Stimulated activated naive CD8-positive, alpha-beta T cell treated with anti-CD3 and anti-CD28 coated beads, Interleukin-15, amount 100 ng/mL, for 72 hours (primary cell): ENCODE data around the gene RUBCN.
"Not testable (repeated sequence)": the region's sequence is repeated elsewhere in the genome, so short reads cannot be mapped to it uniquely, and the experiment has no call there.

Experiments used
- ATAC-seq: fragments of 150-1000 bp; cut with Tn5 transposase; 2 replicates; pipeline ENCODE4 v1.10.0; 2021; ENCODE audit warnings: mild to moderate bottlenecking, moderate library complexity
- DNase-seq, 2 donors: peaks; one replicate each; pipeline ENCODE4 v3.0.0; 2021 to 2022
- H3K27ac Mint-ChIP-seq, 2 donors: one replicate each; pipeline ENCODE4 v1.8.0; 2022; ENCODE audit warnings: mild to moderate bottlenecking in 2 of 2, mixed read lengths in 2 of 2, moderate library complexity in 2 of 2
- H3K27me3 Mint-ChIP-seq: one replicate; pipeline ENCODE4 v1.8.0; 2022; ENCODE audit warnings: mixed read lengths
- H3K4me1 Mint-ChIP-seq: one replicate; pipeline ENCODE4 v1.8.0; 2022; ENCODE audit warnings: mild to moderate bottlenecking, mixed read lengths
- H3K4me3 Mint-ChIP-seq, 2 donors: one replicate each; pipeline ENCODE4 v1.8.0; 2022; ENCODE audit warnings: mild to moderate bottlenecking in 2 of 2, mixed read lengths in 2 of 2, moderate library complexity in 1 of 2
- H3K9me3 Mint-ChIP-seq, 2 donors: one replicate each; pipeline ENCODE4 v1.8.0; 2022; ENCODE audit warnings: mixed read lengths in 2 of 2

Gene RUBCN

DNA sequence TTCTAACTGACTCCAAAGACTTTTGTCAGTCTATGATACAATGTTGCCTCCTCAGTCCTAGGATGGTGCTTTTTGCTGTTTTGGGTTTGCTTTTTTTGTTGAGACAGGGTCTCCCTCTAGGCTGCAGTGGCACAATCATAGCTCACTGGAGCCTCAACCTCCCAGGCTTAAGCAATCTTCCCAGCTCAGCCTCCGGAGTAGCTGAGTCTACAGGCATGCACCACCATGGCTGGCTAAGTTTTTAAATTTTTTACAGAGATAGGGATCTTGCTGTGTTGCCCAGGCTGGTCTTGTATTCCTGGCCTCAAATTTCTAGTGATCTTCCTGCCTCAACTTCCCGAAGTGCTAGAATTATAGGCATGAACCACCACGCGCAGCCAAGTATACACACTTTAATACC lies 22.5 kb downstream of the RUBCN start:
- no peak overlapping the region for H3K4me3 Mint-ChIP-seq
- H3K27ac Mint-ChIP-seq: no peak overlapping the region
- no peak for ATAC-seq
- H3K4me1 Mint-ChIP-seq: peaks cover 42% of the 10 kb centered on the region
- no peaks in the 10 kb centered on the region for H3K9me3 Mint-ChIP-seq
- no peak for DNase-seq
- no peaks in the 10 kb centered on the region for H3K27me3 Mint-ChIP-seq

DNA sequence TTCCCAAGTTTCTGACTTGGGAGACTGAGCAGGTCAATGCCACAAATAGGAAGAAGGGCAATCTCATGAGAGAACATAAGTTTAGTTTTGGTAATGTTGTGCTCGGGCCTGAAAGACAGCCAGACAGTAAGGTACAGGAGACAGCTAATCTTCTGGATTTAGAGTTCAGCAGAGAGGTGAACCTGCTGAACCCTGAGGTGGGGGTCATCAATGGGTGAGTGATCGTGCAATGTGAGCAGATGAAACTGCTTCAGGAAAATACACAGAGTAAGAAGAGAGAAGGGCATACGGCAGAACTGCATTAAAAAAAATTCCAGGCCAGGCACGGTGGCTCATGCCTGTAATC lies 23.3 kb downstream of the RUBCN start:
- Mint-ChIP-seq H3K27me3 (no peaks in the 10 kb centered on the region), H3K27ac (peak overlapping the region; percentile 79 to 92), H3K4me1 (peaks cover 42% of the 10 kb centered on the region), H3K4me3 (no peak overlapping the region), H3K9me3 (no peaks in the 10 kb centered on the region)
- ATAC-seq (no peak), DNase-seq (no peak)

DNA sequence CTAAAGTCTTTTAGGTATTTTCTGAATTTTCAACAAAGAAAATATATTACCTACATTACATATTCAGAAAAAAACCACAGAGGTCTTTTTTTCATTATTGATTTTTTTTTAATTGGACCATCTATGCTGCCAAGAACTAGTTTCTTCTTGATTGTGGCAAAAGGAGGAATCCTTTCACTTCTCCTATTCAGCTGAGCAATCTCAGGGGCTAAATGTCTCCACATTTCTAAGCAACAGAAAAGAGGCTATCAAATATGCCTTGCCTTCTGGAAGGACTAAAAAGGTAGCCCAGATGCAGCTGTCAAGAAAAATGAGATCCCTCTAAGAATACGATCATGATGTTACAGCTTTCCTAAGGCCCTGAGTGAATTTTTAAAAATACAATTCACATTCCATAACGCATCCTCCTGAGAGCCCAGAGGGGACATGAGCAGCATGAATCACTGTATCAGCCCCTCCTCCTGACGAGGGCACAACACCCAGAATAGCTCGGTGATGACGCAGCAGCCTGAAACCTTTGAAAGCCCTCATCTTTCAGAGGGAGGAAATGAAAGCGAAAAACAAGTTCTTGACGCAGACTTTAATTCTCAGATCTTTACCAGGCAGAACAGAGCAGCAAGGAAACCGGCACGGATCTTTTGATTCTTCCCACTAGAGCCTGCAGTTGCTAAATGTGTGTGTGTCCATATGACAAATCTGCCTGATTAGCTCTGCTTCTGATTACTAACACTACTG lies 24.6 kb downstream of the RUBCN start:
- H3K27me3 Mint-ChIP-seq: no peaks in the 10 kb centered on the region
- no peaks in the 10 kb centered on the region for H3K9me3 Mint-ChIP-seq
- H3K4me3 Mint-ChIP-seq: peak overlapping the region; percentile 68 to 74
- peak overlapping the region; percentile 86 to 89 for H3K27ac Mint-ChIP-seq
- ATAC-seq: peak; percentile 99
- DNase-seq: peak; percentile 71 to 85
- H3K4me1 Mint-ChIP-seq: peaks cover 42% of the 10 kb centered on the region

GRCh38 chr3:197710965-197711364 lies 25.7 kb downstream of the RUBCN start:
- not testable (repeated sequence) for ATAC-seq, H3K27me3 Mint-ChIP-seq, H3K27ac Mint-ChIP-seq

DNA sequence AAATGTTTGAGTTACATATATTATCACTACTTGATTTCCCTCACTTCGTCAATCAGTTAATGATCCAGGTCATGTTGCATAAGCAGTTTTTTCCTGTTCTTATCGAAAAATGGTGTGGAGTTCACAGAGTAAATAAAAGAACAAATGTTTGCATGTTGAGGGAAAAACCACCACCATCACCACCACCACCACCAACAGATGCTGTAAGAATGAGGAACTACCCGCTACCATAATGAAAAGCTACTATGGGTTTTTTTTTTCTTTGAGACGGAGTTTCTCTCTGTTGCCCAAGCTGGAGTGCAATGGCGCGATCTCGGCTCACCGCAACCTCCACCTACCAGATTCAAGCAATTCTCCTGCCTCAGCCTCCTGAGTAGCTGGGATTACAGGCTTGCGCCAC lies 27.6 kb downstream of the RUBCN start:
- H3K4me1 Mint-ChIP-seq: peaks cover 32% of the 10 kb centered on the region
- no peak overlapping the region for H3K27ac Mint-ChIP-seq

More at GRCh38 chr3:197710965-197711364, 25.7 kb downstream of the RUBCN start:
- peaks cover 36% of the 10 kb centered on the region for H3K4me1 Mint-ChIP-seq
- DNase-seq, H3K9me3 Mint-ChIP-seq, H3K4me3 Mint-ChIP-seq: not testable (repeated sequence)

GRCh38 chr3:197706658-197707057 lies 30.0 kb downstream of the RUBCN start:
- peak overlapping the region; percentile 52 to 54 for H3K27ac Mint-ChIP-seq

More for the DNA sequence above, 27.6 kb downstream of the RUBCN start:
- Mint-ChIP-seq H3K9me3 (no peaks in the 10 kb centered on the region), H3K4me3 (no peak overlapping the region), H3K27me3 (no peaks in the 10 kb centered on the region)
- DNase-seq (no peak), ATAC-seq (no peak)

GRCh38 chr3:197701841-197702240 lies 34.9 kb downstream of the RUBCN start:
- no peak overlapping the region for H3K27ac Mint-ChIP-seq
- no peaks in the 10 kb centered on the region for H3K9me3 Mint-ChIP-seq
- no peak overlapping the region for H3K4me3 Mint-ChIP-seq
- no peaks in the 10 kb centered on the region for H3K27me3 Mint-ChIP-seq
- ATAC-seq: no peak
- no peak for DNase-seq
- no peaks in the 10 kb centered on the region for H3K4me1 Mint-ChIP-seq

More at GRCh38 chr3:197706658-197707057, 30.0 kb downstream of the RUBCN start:
- peaks cover 7% of the 10 kb centered on the region for H3K4me1 Mint-ChIP-seq
- ATAC-seq (no peak), DNase-seq (no peak)
- no peaks in the 10 kb centered on the region for H3K27me3 Mint-ChIP-seq
- H3K9me3 Mint-ChIP-seq: no peaks in the 10 kb centered on the region
- H3K4me3 Mint-ChIP-seq: peak overlapping the region in 1 of 2 donors; percentile 31

- ATAC-seq (no peak), DNase-seq (no peak)
- Mint-ChIP-seq H3K9me3 (no peaks in the 10 kb centered on the region), H3K4me3 (no peak overlapping the region), H3K4me1 (no peaks in the 10 kb centered on the region), H3K27me3 (no peaks in the 10 kb centered on the region), H3K27ac (no peak overlapping the region)
Measured at GRCh38 chr3:197700095-197700494, 36.6 kb downstream of the RUBCN start.

DNA sequence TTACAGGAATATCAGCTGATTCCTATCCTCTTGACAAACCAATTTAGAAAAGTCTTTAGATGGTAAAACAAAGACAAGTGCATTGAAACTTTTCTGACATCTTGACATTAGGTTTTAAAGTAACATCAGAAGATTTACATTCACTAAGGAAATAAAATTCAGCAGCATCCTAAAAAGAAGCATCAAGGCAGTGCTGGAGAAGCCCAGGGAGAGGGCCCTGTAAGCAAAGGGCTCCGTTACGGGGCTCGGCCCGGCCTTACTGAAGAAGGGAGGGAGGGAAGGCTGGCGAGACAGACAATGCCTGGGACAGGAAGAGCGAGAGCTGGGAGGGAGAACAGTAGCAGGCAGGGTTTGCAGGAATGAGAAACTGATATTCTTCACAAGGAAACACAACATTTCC lies 39.3 kb downstream of the RUBCN start:
- ATAC-seq (no peak), DNase-seq (no peak)
- Mint-ChIP-seq H3K4me3 (no peak overlapping the region), H3K4me1 (no peaks in the 10 kb centered on the region), H3K27ac (no peak overlapping the region), H3K9me3 (no peaks in the 10 kb centered on the region), H3K27me3 (no peaks in the 10 kb centered on the region)

- Mint-ChIP-seq H3K27ac (peak overlapping the region in 1 of 2 donors; percentile 62), H3K4me1 (no peaks in the 10 kb centered on the region), H3K4me3 (no peak overlapping the region), H3K9me3 (no peaks in the 10 kb centered on the region), H3K27me3 (no peaks in the 10 kb centered on the region)
- no peak for ATAC-seq
- DNase-seq: no peak
Measured at GRCh38 chr3:197694251-197694650, 42.5 kb downstream of the RUBCN start.

DNA sequence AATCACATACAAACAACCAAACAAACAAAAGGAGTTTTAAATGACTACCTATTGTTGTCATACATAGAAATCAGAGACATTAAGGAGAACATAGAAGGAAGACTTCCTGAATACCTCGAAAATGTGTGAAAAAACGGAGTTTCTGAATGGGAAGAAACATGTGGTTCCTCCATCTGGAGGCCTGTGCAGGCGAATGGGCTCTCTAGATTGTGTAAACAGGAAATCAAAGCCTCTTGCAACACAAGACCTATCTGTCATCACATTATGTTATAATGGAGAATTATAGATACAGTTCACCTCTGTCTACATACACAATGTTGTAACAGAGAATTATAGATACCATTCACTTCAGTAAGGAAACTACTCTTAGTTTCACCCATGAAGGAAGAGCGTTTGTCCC lies 44.1 kb downstream of the RUBCN start:
- ATAC-seq (no peak), DNase-seq (no peak)
- Mint-ChIP-seq H3K27me3 (no peaks in the 10 kb centered on the region), H3K4me3 (no peak overlapping the region), H3K27ac (peak overlapping the region in 1 of 2 donors; percentile 5), H3K9me3 (no peaks in the 10 kb centered on the region), H3K4me1 (no peaks in the 10 kb centered on the region)

- H3K27me3 Mint-ChIP-seq: no peaks in the 10 kb centered on the region
- no peak overlapping the region for H3K27ac Mint-ChIP-seq
- no peaks in the 10 kb centered on the region for H3K4me1 Mint-ChIP-seq
- no peak for DNase-seq
- no peak overlapping the region for H3K4me3 Mint-ChIP-seq
- ATAC-seq: no peak
- H3K9me3 Mint-ChIP-seq: no peaks in the 10 kb centered on the region
Measured at GRCh38 chr3:197690754-197691153, 46.0 kb downstream of the RUBCN start.

DNA sequence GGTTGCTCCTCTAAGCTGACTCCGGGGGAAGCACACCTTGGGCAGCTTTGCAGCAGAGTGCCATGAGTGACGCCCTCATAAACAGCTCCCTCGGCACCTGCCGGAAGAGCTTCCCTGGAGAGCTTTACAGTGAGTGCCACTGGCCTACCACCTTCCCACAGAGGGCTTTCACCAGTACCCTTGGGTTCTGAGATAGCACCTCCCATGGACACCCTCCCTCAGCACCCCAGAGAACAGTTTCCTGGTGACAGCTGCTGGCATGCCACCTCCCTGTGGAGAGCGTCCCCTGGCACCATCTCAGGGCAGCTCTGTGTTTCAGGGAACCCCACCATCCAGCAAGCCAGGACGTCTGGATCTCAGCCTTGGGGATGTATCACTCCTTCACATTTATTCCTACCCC lies 49.1 kb downstream of the RUBCN start:
- Mint-ChIP-seq H3K4me1 (no peaks in the 10 kb centered on the region), H3K27ac (peak overlapping the region in 1 of 2 donors; percentile 83), H3K9me3 (no peaks in the 10 kb centered on the region), H3K4me3 (no peak overlapping the region), H3K27me3 (no peaks in the 10 kb centered on the region)
- DNase-seq: no peak
- ATAC-seq: no peak

- DNase-seq (no peak), ATAC-seq (no peak)
- Mint-ChIP-seq H3K27me3 (no peaks in the 10 kb centered on the region), H3K4me3 (no peak overlapping the region), H3K27ac (no peak overlapping the region), H3K9me3 (no peaks in the 10 kb centered on the region), H3K4me1 (no peaks in the 10 kb centered on the region)
Measured at GRCh38 chr3:197686899-197687298, 49.8 kb downstream of the RUBCN start.

- H3K9me3 Mint-ChIP-seq: no peaks in the 10 kb centered on the region
- no peaks in the 10 kb centered on the region for H3K4me1 Mint-ChIP-seq
- no peak for DNase-seq
- no peak for ATAC-seq
- no peak overlapping the region for H3K4me3 Mint-ChIP-seq
- no peak overlapping the region for H3K27ac Mint-ChIP-seq
- no peaks in the 10 kb centered on the region for H3K27me3 Mint-ChIP-seq
Measured at GRCh38 chr3:197685546-197685945, 51.2 kb downstream of the RUBCN start.

DNA sequence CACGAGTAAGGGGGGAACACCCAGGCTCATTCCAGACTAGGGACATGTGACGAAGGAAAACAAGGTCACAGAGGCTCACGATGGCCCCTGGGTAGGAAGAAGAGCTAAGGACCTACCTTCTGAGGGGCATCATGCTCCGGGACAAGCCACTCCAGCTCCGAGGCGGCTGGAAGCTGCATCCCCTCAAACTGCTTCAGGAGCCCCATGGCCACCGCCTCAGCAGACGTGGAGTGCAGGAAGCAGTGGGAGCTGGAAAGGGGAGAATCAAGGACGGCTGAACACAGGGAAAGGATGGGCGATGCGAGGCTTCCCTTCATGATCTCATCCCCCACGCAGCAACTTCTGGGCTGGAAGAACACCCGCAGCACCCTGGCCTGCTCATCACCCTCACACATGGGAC lies 53.5 kb downstream of the RUBCN start:
- Mint-ChIP-seq H3K4me1 (no peaks in the 10 kb centered on the region), H3K4me3 (no peak overlapping the region), H3K27ac (peak overlapping the region in 1 of 2 donors; percentile 7), H3K9me3 (peaks cover 2 to 13% of the 10 kb centered on the region in 2 donors), H3K27me3 (no peaks in the 10 kb centered on the region)
- DNase-seq (no peak), ATAC-seq (no peak)

- Mint-ChIP-seq H3K27ac (no peak overlapping the region), H3K27me3 (no peaks in the 10 kb centered on the region), H3K4me3 (no peak overlapping the region), H3K9me3 (peaks cover 6 to 17% of the 10 kb centered on the region in 2 donors), H3K4me1 (no peaks in the 10 kb centered on the region)
- ATAC-seq (no peak), DNase-seq (no peak)
Measured at GRCh38 chr3:197682713-197683112, 54.0 kb downstream of the RUBCN start.
